HG03025 (cell line): ENCODE data around the gene C14orf119.

Experiments used
- ATAC-seq: cut with Tn5 transposase; IDR thresholded peaks from one replicate; pipeline ENCODE4 v1.9.1; 2021; ENCODE audit warnings: mild to moderate bottlenecking, moderate library complexity; ENCODE audit not compliant: unreplicated experiment, low FRiP score

The C14orf119 gene

GRCh38 chr14:23060536-23061260 is 34.6 kb upstream of the C14orf119 start:
- ATAC-seq: no peak

GRCh38 chr14:23062002-23062401 is 33.3 kb upstream of the C14orf119 start:
- ATAC-seq: no peak

- ATAC-seq: no peak
Measured at GRCh38 chr14:23063601-23064000, 31.7 kb upstream of the C14orf119 start.

GRCh38 chr14:23066368-23066767 is 28.9 kb upstream of the C14orf119 start:
- ATAC-seq: no peak

GRCh38 chr14:23066855-23067744 is 28.2 kb upstream of the C14orf119 start:
- no peak for ATAC-seq

- no peak for ATAC-seq
Measured at GRCh38 chr14:23067847-23068788, 27.2 kb upstream of the C14orf119 start.

- peak; percentile 49 for ATAC-seq
Measured at GRCh38 chr14:23068789-23069412, 26.4 kb upstream of the C14orf119 start.

- ATAC-seq: no peak
Measured at GRCh38 chr14:23069413-23069806, 25.9 kb upstream of the C14orf119 start.

- no peak for ATAC-seq
Measured at GRCh38 chr14:23070262-23071129, 24.8 kb upstream of the C14orf119 start.

- ATAC-seq: peak; percentile 72
Measured at GRCh38 chr14:23071244-23071920, 23.9 kb upstream of the C14orf119 start.

GRCh38 chr14:23071921-23072539 is 23.3 kb upstream of the C14orf119 start:
- ATAC-seq: no peak

- no peak for ATAC-seq
Measured at GRCh38 chr14:23074906-23075305, 20.4 kb upstream of the C14orf119 start.

- ATAC-seq: no peak
Measured at GRCh38 chr14:23076785-23077408, 18.4 kb upstream of the C14orf119 start.

- ATAC-seq: no peak
Measured at GRCh38 chr14:23077962-23078361, 17.3 kb upstream of the C14orf119 start.

- no peak for ATAC-seq
Measured at GRCh38 chr14:23078692-23079116, 16.6 kb upstream of the C14orf119 start.

GRCh38 chr14:23079716-23080115 is 15.6 kb upstream of the C14orf119 start:
- no peak for ATAC-seq

- ATAC-seq: no peak
Measured at GRCh38 chr14:23080474-23080873, 14.8 kb upstream of the C14orf119 start.

- ATAC-seq: no peak
Measured at GRCh38 chr14:23085458-23085857, 9.8 kb upstream of the C14orf119 start.
